HG03442 (cell line): Measurements from ENCODE around the gene CCDC187.
"Not testable (repeated sequence)": the region's sequence is repeated elsewhere in the genome, so short reads cannot be mapped to it uniquely, and the experiment has no call there.

Experiments
- ATAC-seq: cut with Tn5 transposase; IDR thresholded peaks from one replicate; pipeline ENCODE4 v1.9.1; 2021; ENCODE audit warnings: mild to moderate bottlenecking, moderate library complexity; ENCODE audit not compliant: unreplicated experiment

The CCDC187 gene

GRCh38 chr9:136273244-136273865, 30.5 kb downstream of the CCDC187 start:
- ATAC-seq, result no peak

GRCh38 chr9:136270173-136270705, 33.7 kb downstream of the CCDC187 start:
- no peak for ATAC-seq

GRCh38 chr9:136268735-136269134, 35.2 kb downstream of the CCDC187 start:
- ATAC-seq, result no peak

GRCh38 chr9:136268318-136268717, 35.6 kb downstream of the CCDC187 start:
- ATAC-seq, result no peak

GRCh38 chr9:136267261-136268111, 36.4 kb downstream of the CCDC187 start:
- ATAC-seq, result peak; percentile 80

- not testable (repeated sequence) for ATAC-seq
Observed at GRCh38 chr9:136266641-136267040, 37.3 kb downstream of the CCDC187 start.

GRCh38 chr9:136265561-136266355, 38.1 kb downstream of the CCDC187 start:
- no peak for ATAC-seq

GRCh38 chr9:136264441-136265405, 39.2 kb downstream of the CCDC187 start:
- ATAC-seq, result no peak

GRCh38 chr9:136264031-136264430, 39.9 kb downstream of the CCDC187 start:
- ATAC-seq, result no peak

GRCh38 chr9:136262671-136263178, 41.2 kb downstream of the CCDC187 start:
- no peak for ATAC-seq

- ATAC-seq, result no peak
Observed at GRCh38 chr9:136261686-136262430, 42.0 kb downstream of the CCDC187 start.

- no peak for ATAC-seq
Observed at GRCh38 chr9:136260936-136261472, 42.9 kb downstream of the CCDC187 start.

GRCh38 chr9:136260521-136260920, 43.4 kb downstream of the CCDC187 start:
- ATAC-seq, result no peak

GRCh38 chr9:136259836-136260235, 44.1 kb downstream of the CCDC187 start:
- no peak for ATAC-seq

- no peak for ATAC-seq
Observed at GRCh38 chr9:136259517-136259813, 44.4 kb downstream of the CCDC187 start.

GRCh38 chr9:136258786-136259516, 44.9 kb downstream of the CCDC187 start:
- no peak for ATAC-seq

GRCh38 chr9:136258299-136258625, 45.6 kb downstream of the CCDC187 start:
- ATAC-seq, result no peak
